NCI-H2196 treated with DMSO at 0.1 percent for 48 hours (cell line): Measurements from ENCODE around the gene CDC37L1.
"Not testable (repeated sequence)": the region's sequence is repeated elsewhere in the genome, so short reads cannot be mapped to it uniquely, and the experiment has no call there.

Source experiments
- DNase-seq: peaks from one replicate; lab custom pipeline; 2025; ENCODE audit not compliant: unreplicated experiment; lab: John Stamatoyannopoulos, UW

Gene CDC37L1

GRCh38 chr9:4750023-4750673, 70.8 kb downstream of the CDC37L1 start:
- no peak for DNase-seq

- not testable (repeated sequence) for DNase-seq
Observed at GRCh38 chr9:4754530-4754929, 75.2 kb downstream of the CDC37L1 start.

- no peak for DNase-seq
Observed at GRCh38 chr9:4755026-4755609, 75.7 kb downstream of the CDC37L1 start.

GRCh38 chr9:4756420-4756819, 77.1 kb downstream of the CDC37L1 start:
- no peak for DNase-seq
